ENCODE results near the gene METTL23.

Gene METTL23

DNA sequence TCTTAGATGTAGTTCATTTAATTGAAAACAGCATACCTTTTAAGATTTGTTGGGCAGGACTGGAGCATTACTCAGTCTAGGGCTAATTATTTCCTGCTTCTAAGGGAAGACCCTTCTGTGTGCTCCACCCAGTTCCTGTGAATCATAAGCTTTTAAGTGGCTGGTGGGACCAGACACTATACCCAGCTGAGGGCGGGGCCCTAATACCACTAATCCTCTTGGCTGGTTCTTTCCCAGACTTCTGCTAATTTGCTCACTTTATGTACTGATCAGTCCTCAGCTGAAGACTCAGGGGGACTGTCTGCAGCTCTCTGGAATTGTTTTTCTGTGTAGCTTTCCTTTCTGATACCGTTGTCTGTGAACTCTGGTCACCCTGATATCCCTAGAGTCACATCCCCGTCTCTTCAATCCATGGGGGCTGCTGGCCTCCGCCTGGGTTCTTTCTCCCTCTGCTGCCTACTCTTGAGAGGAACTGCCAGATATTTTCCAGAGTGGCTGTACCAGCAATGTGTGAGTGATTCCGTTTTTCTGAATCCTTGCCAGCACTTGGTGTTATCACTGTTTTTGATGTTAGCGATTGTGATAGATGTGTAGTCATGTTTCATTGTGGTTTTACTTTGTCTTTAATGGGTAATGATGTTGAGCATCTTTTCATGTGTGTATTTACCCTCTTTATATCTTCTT is 46.3 kb downstream of the METTL23 start:
- peak; percentile 12 for DNase-seq (ENCODE audit: low read depth)

DNA sequence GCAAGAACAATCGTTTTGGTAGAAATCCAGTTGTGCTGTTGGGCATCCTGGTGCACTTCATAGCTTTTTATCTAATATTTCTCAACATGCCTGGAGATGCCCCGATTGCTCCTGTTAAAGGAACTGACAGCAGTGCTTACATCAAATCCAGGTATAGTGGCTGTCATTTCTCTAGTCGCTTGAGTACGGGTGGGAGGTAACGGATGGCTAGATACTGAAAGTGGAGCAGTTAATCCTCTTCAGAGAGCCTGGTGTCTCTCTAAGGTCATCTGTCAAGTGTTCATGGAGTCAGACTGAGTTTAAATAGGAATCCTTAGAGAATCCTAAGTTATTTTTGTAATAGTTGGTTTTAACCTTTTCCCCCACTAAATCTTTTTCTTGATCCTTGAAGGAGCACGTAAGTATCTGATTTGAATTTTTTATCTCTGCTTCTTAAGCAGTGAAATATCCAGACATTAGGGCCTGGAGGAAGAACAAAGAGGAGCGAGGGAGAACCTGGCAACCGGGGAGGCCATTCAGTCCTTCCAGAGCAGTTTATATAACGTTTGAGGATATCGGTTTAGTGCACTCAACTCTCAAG is 48.5 kb downstream of the METTL23 start:
- no peak for DNase-seq (ENCODE audit: low read depth)

DNA sequence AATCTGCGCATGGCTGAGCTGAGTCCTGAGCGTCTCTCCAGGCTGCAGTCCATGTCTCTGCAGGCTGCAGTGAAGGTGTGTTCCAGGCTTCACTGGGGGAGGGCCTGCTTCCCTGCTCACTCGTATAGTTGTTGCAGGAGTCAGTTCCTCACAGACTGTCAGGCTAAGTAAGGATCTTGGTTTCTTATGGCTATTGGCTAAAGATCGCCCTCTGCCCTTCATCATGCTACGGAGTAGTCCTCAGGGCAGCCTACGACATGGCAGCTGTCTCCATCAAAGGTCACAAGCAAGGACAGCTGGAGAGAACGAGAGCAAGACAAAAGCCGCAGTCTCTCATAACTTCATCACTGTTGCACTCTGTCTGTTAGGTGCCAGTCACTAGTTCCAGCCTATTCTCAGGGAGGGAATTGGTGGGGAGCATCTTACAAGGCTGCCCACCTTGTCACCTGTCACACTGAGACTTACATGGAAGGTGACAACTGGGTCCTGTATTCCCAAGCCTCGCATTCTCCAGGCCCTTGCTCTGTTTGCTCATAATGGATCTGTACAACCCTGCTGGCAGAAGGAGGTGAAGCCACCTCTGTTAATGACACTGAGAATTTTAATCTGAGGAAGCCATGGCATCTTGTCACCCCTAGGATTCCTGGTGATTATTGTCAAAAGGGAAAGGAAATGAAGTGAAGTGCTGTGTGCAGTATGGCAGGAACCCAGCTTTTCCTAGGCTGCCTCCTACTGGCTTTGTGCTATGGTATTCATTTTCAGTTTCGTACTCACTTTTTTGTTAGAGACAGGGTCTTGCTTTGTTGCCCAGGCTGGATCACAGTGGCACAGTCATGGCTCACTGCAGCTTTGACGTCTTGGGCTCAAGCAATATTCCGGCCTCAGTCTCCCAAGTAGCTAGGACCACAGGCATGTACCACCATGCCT is 54.7 kb downstream of the METTL23 start:
- DNase-seq (ENCODE audit: low read depth): no peak

DNA sequence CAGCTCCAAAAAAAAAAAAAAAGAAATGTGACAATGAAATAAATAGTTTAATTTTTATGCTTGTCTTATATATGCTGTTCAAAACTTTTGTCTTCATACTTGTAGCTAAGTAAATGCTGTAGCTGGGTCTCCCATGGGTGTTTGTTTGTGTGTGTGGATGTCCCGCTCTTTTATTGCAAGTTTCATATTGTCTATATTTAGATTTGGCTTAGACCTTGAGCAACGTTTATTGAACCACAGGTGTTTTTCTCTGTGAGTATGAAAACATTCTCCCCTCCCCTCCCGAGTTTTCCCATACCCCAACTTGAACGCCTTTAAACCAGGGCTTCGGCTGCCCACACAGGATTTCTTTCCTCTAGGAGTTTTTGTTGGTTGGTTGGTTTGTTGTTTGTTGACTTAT is 56.5 kb downstream of the METTL23 start:
- DNase-seq (ENCODE audit: low read depth): no peak

Data from stimulated activated CD8-positive, alpha-beta memory T cell treated with anti-CD3 and anti-CD28 coated beads, Interleukin-7, amount 100 ng/mL, for 24 hours (primary cell).